H1 (cell line): ENCODE data around the gene TBX3. TPM values are rescaled to one million over a fixed set of nuclear protein-coding genes. Genes with fewer than 3 reads are reported as not detected.

Experiments used
- CTCF ChIA-PET: fragments of 300-600 bp; sonication (Branson Sonifier 250); formaldehyde crosslinking; loops from one replicate; lab custom pipeline; 2021; ENCODE audit not compliant: partially characterized antibody; lab: Charles Lee
- POLR2A ChIA-PET: fragments of 300-600 bp; sonication (Branson Sonifier 250); formaldehyde crosslinking; loops from one replicate; lab custom pipeline; 2021; ENCODE audit warnings: inconsistent platforms; ENCODE audit not compliant: partially characterized antibody; lab: Charles Lee
- DNase-seq, 2 experiments: peaks; one replicate each; pipeline versions ENCODE4 v3.0.0 to v3.0.0-alpha.2; 2010 to 2022; ENCODE audit warnings: low spot score in 2 of 2, low read depth in 1 of 2, mixed read lengths in 1 of 2
- FAIRE-seq: peaks from 2 replicates; lab custom pipeline; 2011; peaks lifted over from hg19 to GRCh38; lab: Jason Lieb, UNC
- H2AFZ ChIP-seq: 2 replicates; pipeline ENCODE4 v1.8.1; 2012; ENCODE audit warnings: low read length, inconsistent platforms
- H2AK5ac ChIP-seq: 2 replicates; pipeline ENCODE4 v1.6.1; 2013; ENCODE audit warnings: low read depth, low read length
- H2BK120ac ChIP-seq: replicated peaks from 2 replicates; pipeline ENCODE3; 2013; ENCODE audit warnings: low read depth, low read length, inconsistent platforms
- H2BK12ac ChIP-seq: 2 replicates; pipeline ENCODE4 v1.6.1; 2013; ENCODE audit warnings: low read depth, low read length
- H2BK15ac ChIP-seq: 2 replicates; pipeline ENCODE4 v1.6.1; 2013; ENCODE audit warnings: low read length
- H2BK20ac ChIP-seq: 2 replicates; pipeline ENCODE4 v1.6.1; 2013; ENCODE audit warnings: low read length
- H2BK5ac ChIP-seq: 2 replicates; pipeline ENCODE4 v1.6.1; 2013; ENCODE audit warnings: low read depth, low read length
- H3K14ac ChIP-seq: 2 replicates; pipeline ENCODE4 v1.6.1; 2013; ENCODE audit warnings: inconsistent platforms; ENCODE audit not compliant: insufficient read length
- H3K18ac ChIP-seq: 2 replicates; pipeline ENCODE4 v1.6.1; 2013; ENCODE audit warnings: low read length; ENCODE audit errors: extremely low read depth
- H3K23ac ChIP-seq: 2 replicates; pipeline ENCODE4 v1.6.1; 2013; ENCODE audit warnings: inconsistent platforms; ENCODE audit not compliant: insufficient read length
- H3K23me2 ChIP-seq: 2 replicates; pipeline ENCODE4 v1.6.1; 2013; ENCODE audit warnings: low read depth, low read length
- H3K27ac ChIP-seq: 2 replicates; pipeline ENCODE4 v1.6.1; 2011; ENCODE audit warnings: low read depth, low read length, inconsistent platforms
- H3K27me3 ChIP-seq, 4 experiments: replicated peaks in 1 of 4; 1 replicate in 1 of 4; 2 replicates in 3 of 4; pipeline versions ENCODE4 v1.6.1 to v1.8.1; 2011 to 2013; ENCODE audit warnings: low read length in 3 of 4, mild to moderate bottlenecking in 3 of 4, inconsistent platforms in 2 of 4, mixed read lengths in 2 of 4, moderate library complexity in 1 of 4; ENCODE audit not compliant: control insufficient read depth in 3 of 4, insufficient read depth in 3 of 4; ENCODE audit errors: extremely low read depth in 1 of 4
- H3K36me3 ChIP-seq, 4 experiments: 2 replicates each; pipeline versions ENCODE4 v1.6.1 to v1.8.1; 2011 to 2013; ENCODE audit warnings: mild to moderate bottlenecking in 4 of 4, low read length in 3 of 4, moderate library complexity in 2 of 4, control low read depth in 1 of 4, inconsistent platforms in 1 of 4; ENCODE audit not compliant: insufficient read depth in 4 of 4, control insufficient read depth in 2 of 4
- H3K4ac ChIP-seq: replicated peaks from 2 replicates; pipeline ENCODE3; 2013; ENCODE audit warnings: low read length, low read depth, mixed read lengths, inconsistent platforms; ENCODE audit not compliant: insufficient read length
- H3K4me1 ChIP-seq, 4 experiments: replicated peaks in 1 of 4; 1 replicate in 1 of 4; 2 replicates in 3 of 4; pipeline versions ENCODE4 v1.6.1 to v1.8.1; 2011 to 2013; ENCODE audit warnings: low read length in 3 of 4, inconsistent platforms in 2 of 4, mixed read lengths in 1 of 4; ENCODE audit not compliant: insufficient read depth in 4 of 4, control insufficient read depth in 3 of 4
- H3K4me2 ChIP-seq, 2 experiments: 2 replicates each; pipeline versions ENCODE4 v1.6.1 to v1.8.1; 2011 to 2013; ENCODE audit warnings: low read depth in 2 of 2, low read length in 2 of 2, control low read depth in 1 of 2, inconsistent platforms in 1 of 2, mild to moderate bottlenecking in 1 of 2; ENCODE audit not compliant: insufficient read depth in 1 of 2
- H3K4me3 ChIP-seq, 4 experiments: fragments of 200-600, 300-600 bp in 1 of 4; sonication (generic), shearing (Covaris generic), sonication (Bioruptor Twin) in 1 of 4; 2 replicates each; pipeline versions ENCODE4 v1.5.1 to v1.8.1; 2011 to 2016; ENCODE audit warnings: low read length in 4 of 4, low read depth in 3 of 4, control low read depth in 2 of 4, inconsistent platforms in 2 of 4, mild to moderate bottlenecking in 2 of 4, mixed read lengths in 1 of 4, moderate library complexity in 1 of 4; ENCODE audit not compliant: insufficient read depth in 2 of 4; ENCODE audit errors: extremely low read depth in 1 of 4
- H3K56ac ChIP-seq: replicated peaks from 2 replicates; pipeline ENCODE3; 2013; ENCODE audit warnings: low read depth, mild to moderate bottlenecking, mixed read lengths, low read length, inconsistent platforms; ENCODE audit not compliant: insufficient read length
- H3K79me1 ChIP-seq: 2 replicates; pipeline ENCODE4 v1.6.1; 2013; ENCODE audit warnings: low read depth, low read length, control low read depth
- H3K79me2 ChIP-seq, 2 experiments: 2 replicates each; pipeline versions ENCODE4 v1.6.1 to v1.8.1; 2012 to 2013; ENCODE audit warnings: low read length in 2 of 2, mild to moderate bottlenecking in 2 of 2, inconsistent platforms in 1 of 2; ENCODE audit not compliant: insufficient read depth in 2 of 2, control insufficient read depth in 1 of 2
- H3K9ac ChIP-seq, 4 experiments: replicated peaks in 1 of 4; 1 replicate in 1 of 4; 2 replicates in 3 of 4; pipeline versions ENCODE4 v1.6.1 to v1.8.1; 2011 to 2013; ENCODE audit warnings: low read depth in 3 of 4, low read length in 3 of 4, control low read depth in 2 of 4, mild to moderate bottlenecking in 2 of 4, moderate library complexity in 2 of 4, inconsistent platforms in 1 of 4; ENCODE audit errors: extremely low read depth in 1 of 4
- H3K9me3 ChIP-seq, 2 experiments: 2 replicates each; pipeline versions ENCODE4 v1.6.1 to v1.8.1; 2012 to 2013; ENCODE audit warnings: mild to moderate bottlenecking in 2 of 2, moderate library complexity in 2 of 2, control low read depth in 1 of 2, inconsistent platforms in 1 of 2, low read depth in 1 of 2, low read length in 1 of 2, mixed read lengths in 1 of 2; ENCODE audit not compliant: insufficient read depth in 2 of 2
- H4K20me1 ChIP-seq, 2 experiments: replicated peaks in 1 of 2; 2 replicates each; pipeline versions ENCODE3 to v1.8.1; 2011 to 2013; ENCODE audit warnings: inconsistent platforms in 2 of 2, low read length in 2 of 2, mild to moderate bottlenecking in 1 of 2; ENCODE audit not compliant: insufficient read depth in 2 of 2, control insufficient read depth in 1 of 2
- H4K5ac ChIP-seq: 2 replicates; pipeline ENCODE4 v1.6.1; 2013; ENCODE audit warnings: low read length, low read depth, mixed read lengths, inconsistent platforms; ENCODE audit not compliant: insufficient read length
- H4K8ac ChIP-seq: 2 replicates; pipeline ENCODE4 v1.8.0; 2013; ENCODE audit warnings: mild to moderate bottlenecking, moderate library complexity, low read length, inconsistent platforms; ENCODE audit not compliant: insufficient read depth; ENCODE audit errors: extremely low read depth
- H4K91ac ChIP-seq: replicated peaks from 2 replicates; pipeline ENCODE3; 2013; ENCODE audit warnings: low read length, mixed read lengths, inconsistent platforms; ENCODE audit not compliant: insufficient read length
- CHD2 ChIP-seq: IDR thresholded peaks from 2 replicates; pipeline ENCODE4 v1.6.1; 2012; ENCODE audit warnings: low read length, improper control_type of control experiment
- CTBP2 ChIP-seq: IDR thresholded peaks from 2 replicates; pipeline ENCODE4 v1.7.0; 2011; ENCODE audit warnings: borderline replicate concordance, mild to moderate bottlenecking, moderate library complexity, mixed read lengths, low read length; ENCODE audit not compliant: insufficient read depth, insufficient read length
- EP300 ChIP-seq, 2 experiments: IDR thresholded peaks; 1 replicate in 1 of 2; 2 replicates in 1 of 2; pipeline ENCODE4 v1.6.1; 2011 to 2012; ENCODE audit warnings: low read depth in 2 of 2, low read length in 2 of 2, mild to moderate bottlenecking in 2 of 2, borderline replicate concordance in 1 of 2, inconsistent platforms in 1 of 2, moderate library complexity in 1 of 2
- EZH2 ChIP-seq: fragments of 200-600 bp; sonication (generic); IDR thresholded peaks from 2 replicates; pipeline ENCODE4 v1.7.1; 2012; ENCODE audit warnings: low read depth, mild to moderate bottlenecking, moderate library complexity, low read length, inconsistent platforms; ENCODE audit not compliant: severe bottlenecking
- HDAC2 ChIP-seq, 2 experiments: fragments of 300-600 bp in 1 of 2; sonication (generic) in 1 of 2; IDR thresholded peaks; 2 replicates each; pipeline ENCODE4 v1.6.1; 2011 to 2012; ENCODE audit warnings: low read depth in 2 of 2, low read length in 2 of 2, mild to moderate bottlenecking in 2 of 2, moderate library complexity in 2 of 2, borderline replicate concordance in 1 of 2, inconsistent platforms in 1 of 2
- JUND ChIP-seq: IDR thresholded peaks from 2 replicates; pipeline ENCODE4 v1.6.1; 2011; ENCODE audit warnings: mild to moderate bottlenecking, improper control_type of control experiment, low read length
- KDM4A ChIP-seq: IDR thresholded peaks from one replicate; pipeline ENCODE4 v1.7.1; 2012; ENCODE audit warnings: low read depth, mild to moderate bottlenecking, moderate library complexity, low read length, inconsistent platforms; ENCODE audit not compliant: severe bottlenecking
- RNF2 ChIP-seq: fragments of 200-900, 300-1000 bp; sonication (generic); IDR thresholded peaks from 2 replicates; pipeline ENCODE4 v1.7.1; 2016; ENCODE audit warnings: borderline replicate concordance, low read depth, mild to moderate bottlenecking, antibody characterized with exemption, low read length; ENCODE audit not compliant: poor library complexity, severe bottlenecking; ENCODE audit errors: missing control alignments
- SP4 ChIP-seq: IDR thresholded peaks from 2 replicates; pipeline ENCODE4 v1.6.1; 2012; ENCODE audit warnings: low read length, inconsistent platforms
- WGBS, 2 experiments: shearing (Covaris generic) in 1 of 2; methylation state at CpG; one replicate each; pipeline versions ENCODE4 v1.1.6 to v1.1.7; 2013 to 2015; ENCODE audit warnings: low lambda C conversion rate in 2 of 2, mixed read lengths in 2 of 2, inconsistent platforms in 1 of 2, low coverage in 1 of 2, missing lambda C conversion rate in 1 of 2; ENCODE audit not compliant: insufficient replicate concordance in 2 of 2, insufficient coverage in 1 of 2, insufficient read length in 1 of 2; ENCODE audit errors: extremely low coverage in 1 of 2, missing lambda C conversion rate in 1 of 2; 5-methylcytosine and 5-hydroxymethylcytosine counted together
- polyA plus RNA-seq, 7 experiments: library from polyadenylated mRNA; depleted of rRNA in 3 of 7; stranded (reverse) in 5 of 7; unstranded in 2 of 7; fragments of >200 nt in 5 of 7; fragments of 200-250 nt in 2 of 7; gene quantifications; 1 replicate in 5 of 7; 2 replicates in 1 of 7; 4 replicates in 1 of 7; pipeline versions ENCODE4 v1.2.1 to v1.2.3, GENCODE V29; 2011 to 2013; ENCODE audit warnings: missing spikeins in 2 of 7, mixed read lengths in 2 of 7
- total RNA-seq: library from RNA; stranded (reverse); fragmentation: NEBNext Ultra II Directional; extraction: Animal tissue kit (Norgen Biotek cat#: 25700); gene quantifications from 2 replicates; pipeline ENCODE4 v1.2.1, GENCODE V29; 2021

The TBX3 gene
- total and polyA plus RNA-seq, 2 of the 8 experiments (the other 6 are each of a cell fraction or from before 2014, with no cell fraction given), result 0.09 to 1.0 TPM

DNA sequence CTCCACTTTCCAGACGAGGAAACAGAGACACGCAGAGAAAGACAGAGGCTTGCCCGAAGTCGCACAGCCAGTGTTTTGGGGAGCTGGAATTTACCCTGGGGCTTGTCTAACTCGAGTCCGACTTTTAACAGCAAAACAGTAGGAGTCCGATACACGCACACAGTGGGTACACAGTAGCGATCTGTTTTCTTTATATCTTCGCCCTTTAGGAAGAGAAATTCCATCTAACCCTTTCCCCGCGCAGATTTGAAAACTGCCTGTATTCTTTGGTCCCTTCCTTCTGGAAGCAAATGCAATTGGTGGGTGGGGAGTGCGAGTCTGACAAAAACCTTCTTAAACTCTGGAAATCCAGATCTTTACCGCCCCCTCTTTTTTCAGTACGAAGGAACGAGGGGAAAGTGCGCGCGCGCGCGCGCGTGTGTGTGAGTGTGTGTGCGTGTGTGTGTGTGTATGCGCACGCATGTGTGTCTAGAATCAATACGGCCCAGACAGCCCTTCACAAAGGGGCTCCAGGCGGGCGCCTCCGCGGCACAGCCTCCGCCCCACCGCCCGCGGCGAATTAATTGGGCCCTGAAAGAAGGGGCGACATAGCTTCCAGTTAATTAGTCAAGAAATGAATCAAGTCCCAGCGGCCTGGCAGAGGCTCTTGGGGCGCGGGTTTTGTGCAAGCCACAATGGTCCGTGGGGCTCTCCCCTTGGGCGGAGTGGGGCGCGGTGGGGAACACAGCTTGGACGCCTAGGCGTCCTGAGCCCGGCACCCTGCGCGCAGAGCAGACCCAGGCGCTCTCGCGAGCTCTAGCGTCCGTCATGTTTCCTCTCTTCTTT, 14.0 kb upstream of the TBX3 start:
- H4K91ac ChIP-seq, result no peak overlapping the region
- H2BK120ac ChIP-seq, result no peak overlapping the region
- peaks cover 90 to 100% (median 99%) of the 10 kb centered on the region in 4 experiments for H3K27me3 ChIP-seq
- peaks cover 7 to 38% (median 20%) of the 10 kb centered on the region in 4 experiments for H3K4me1 ChIP-seq
- H3K9ac ChIP-seq, result no peak overlapping the region
- H3K79me1 ChIP-seq, result no peaks in the 10 kb centered on the region
- ChIA-PET CTCF (interaction anchor here (0.6 to 1.1 kb wide), 5 partner anchors 10 to 769 kb away, joined by 3 to 5 read pairs (median 4); partner anchors contain the start of gene TBX3), POLR2A (interaction anchor here (0.6 to 2.5 kb wide), 5 partner anchors 10 to 290 kb away, joined by 3 to 8 read pairs (median 5); no protein-coding TSS in a partner anchor)
- no peak overlapping the region for H3K23ac ChIP-seq
- H3K79me2 ChIP-seq, result no peaks in the 10 kb centered on the region
- H3K23me2 ChIP-seq, result peaks cover 7% of the 10 kb centered on the region; the same call in 1 of the 2 replicates
- peaks cover 29% of the 10 kb centered on the region in 2 experiments for H4K20me1 ChIP-seq
- H2AFZ ChIP-seq, result no peak overlapping the region
- H3K4ac ChIP-seq, result no peak overlapping the region
- no peak overlapping the region for H3K18ac ChIP-seq
- H2AK5ac ChIP-seq, result no peak overlapping the region; the same call in 1 of the 2 replicates
- H3K4me2 ChIP-seq, result peak overlapping the region; percentile 68 to 77
- peak in 1 of 2 experiments; percentile 72 for DNase-seq
- H2BK20ac ChIP-seq, result 0 out of 2 replicates have a peak overlapping the region, but pooled peaks have one; percentile 32
- H3K56ac ChIP-seq, result no peak overlapping the region
- H2BK12ac ChIP-seq, result no peak overlapping the region
- 3% methylated on average over 53 of the region's 55 CpGs; no CpG with 5 or more reads in 1 of the 2 experiments for WGBS, 2 experiments
- H3K36me3 ChIP-seq, result no peaks in the 10 kb centered on the region
- no peak overlapping the region for H3K14ac ChIP-seq
- peak overlapping the region in 3 of 4 experiments; percentile 11 to 49 (median 29); a peak in 6 of 8 replicates for H3K4me3 ChIP-seq
- no peak overlapping the region for H2BK5ac ChIP-seq
- H4K8ac ChIP-seq, result no peak overlapping the region
- no peak overlapping the region for H4K5ac ChIP-seq
- H3K27ac ChIP-seq, result no peak overlapping the region
- no peak overlapping the region for H2BK15ac ChIP-seq
- no peaks in the 10 kb centered on the region for H3K9me3 ChIP-seq
- FAIRE-seq, result no peak
- TF ChIP-seq CTBP2, result peak; percentile 93
- peak; percentile 65; the same call in 1 of the 2 replicates for TF ChIP-seq CHD2
- 0 out of 4 replicates have a peak, but pooled peaks of 1 of the 2 experiments have one; percentile 20 for TF ChIP-seq HDAC2 (IDR thresholded peaks at IDR 0.05; ENCODE audit: borderline replicate concordance in 1 of 2, low read depth in 2 of 2, low read length in 2 of 2)
- no peak for TF ChIP-seq EP300 (IDR thresholded peaks at IDR 0.05; ENCODE audit: borderline replicate concordance in 1 of 2, low read depth in 2 of 2, low read length in 2 of 2)
- peak; percentile 40 for TF ChIP-seq RNF2
- TF ChIP-seq EZH2, result peak; percentile 71
- TF ChIP-seq KDM4A, result peak; percentile 48
- no peak for TF ChIP-seq SP4
- no peak for TF ChIP-seq JUND
